Measurements from ENCODE around the gene KCNK3. TPM values are rescaled to one million over a fixed set of nuclear protein-coding genes. Genes with fewer than 3 reads are reported as not detected.

Gene KCNK3
- total and polyA plus RNA-seq, 10 of the 15 experiments (the other 5 are each of a cell fraction or from before 2014, with no cell fraction given): 0.13 TPM; not detected in 9

DNA sequence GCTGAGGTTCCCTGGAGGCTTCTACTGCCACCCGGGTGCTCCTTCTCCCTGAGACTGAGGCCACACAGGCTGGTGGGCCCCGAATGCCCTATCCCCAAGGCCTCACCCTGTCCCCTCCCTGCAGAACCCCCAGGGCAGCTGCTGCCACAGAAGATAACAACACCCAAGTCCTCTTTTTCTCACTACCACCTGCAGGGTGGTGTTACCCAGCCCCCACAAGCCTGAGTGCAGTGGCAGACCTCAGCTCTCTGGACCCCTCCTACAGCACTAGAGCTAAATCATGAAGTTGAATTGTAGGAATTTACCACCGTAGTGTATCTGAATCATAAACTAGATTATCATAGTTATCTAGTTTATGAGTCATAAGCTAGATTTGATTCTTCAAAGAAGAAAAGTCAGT, 86.0 kb downstream of the KCNK3 start:
- BruUV-seq (replicated peaks): no TSS peak
- Histone ChIP-seq H3K79me2 (ENCODE audit: control insufficient read depth, insufficient read depth, low read length) (no peaks in the 10 kb centered on the region), H3K27me3 (replicated peaks in 1 of 2; ENCODE audit: control insufficient read depth in 2 of 2, insufficient read depth in 2 of 2, low read length in 1 of 2) (no peaks in the 10 kb centered on the region), H3K9me3 (replicated peaks; ENCODE audit: control insufficient read depth, insufficient read depth, low read length) (no peaks in the 10 kb centered on the region), H3K36me3 (ENCODE audit: control insufficient read depth in 2 of 2, insufficient read depth in 2 of 2, low read length in 1 of 2) (peaks cover 14 to 23% of the 10 kb centered on the region in 2 experiments; a peak in 3 of 4 replicates), H3K4me3 (no peak overlapping the region), H3K4me2 (ENCODE audit: control insufficient read depth, insufficient read depth) (no peak overlapping the region), H2AFZ (ENCODE audit: control insufficient read depth, low read depth, low read length) (no peak overlapping the region), H4K20me1 (ENCODE audit: control insufficient read depth, insufficient read depth) (no peaks in the 10 kb centered on the region), H3K27ac (ENCODE audit: control insufficient read depth, insufficient read depth) (no peak overlapping the region), H3K4me1 (ENCODE audit: control insufficient read depth, insufficient read depth, low read length) (no peaks in the 10 kb centered on the region), H3K9ac (ENCODE audit: control insufficient read depth, insufficient read depth, low read length) (no peak overlapping the region)
- 80% methylated on average over 3 of the region's 3 CpGs for WGBS (ENCODE audit: insufficient coverage, insufficient replicate concordance, low lambda C conversion rate, missing lambda C conversion rate)
- intact Hi-C loops (cut with micrococcal nuclease; ENCODE audit: unreplicated experiment) (no loop called here), in situ Hi-C loops (cut with MboI) (no loop called here)
- POLR2A ChIA-PET: no interaction called here
- ATAC-seq (no peak), DNase-seq (ENCODE audit: low read depth, low spot score) (no peak), FAIRE-seq (no peak)
- CTCF ChIA-PET: interaction anchor here (1.5 kb wide), 1 partner anchor 9 kb away, joined by 4 read pairs; no protein-coding TSS in a partner anchor
- SMC1A ChIA-PET (ENCODE audit: uncharacterized antibody, unreplicated experiment): no interaction called here
- TF ChIP-seq HDGF (IDR thresholded peaks at IDR 0.05) (no peak), RAD51 (IDR thresholded peaks at IDR 0.05) (no peak), SIX5 (IDR thresholded peaks at IDR 0.05; ENCODE audit: low read depth, low read length, severe bottlenecking) (no peak)
- RAD21 ChIA-PET (ENCODE audit: unreplicated experiment): no interaction called here

DNA sequence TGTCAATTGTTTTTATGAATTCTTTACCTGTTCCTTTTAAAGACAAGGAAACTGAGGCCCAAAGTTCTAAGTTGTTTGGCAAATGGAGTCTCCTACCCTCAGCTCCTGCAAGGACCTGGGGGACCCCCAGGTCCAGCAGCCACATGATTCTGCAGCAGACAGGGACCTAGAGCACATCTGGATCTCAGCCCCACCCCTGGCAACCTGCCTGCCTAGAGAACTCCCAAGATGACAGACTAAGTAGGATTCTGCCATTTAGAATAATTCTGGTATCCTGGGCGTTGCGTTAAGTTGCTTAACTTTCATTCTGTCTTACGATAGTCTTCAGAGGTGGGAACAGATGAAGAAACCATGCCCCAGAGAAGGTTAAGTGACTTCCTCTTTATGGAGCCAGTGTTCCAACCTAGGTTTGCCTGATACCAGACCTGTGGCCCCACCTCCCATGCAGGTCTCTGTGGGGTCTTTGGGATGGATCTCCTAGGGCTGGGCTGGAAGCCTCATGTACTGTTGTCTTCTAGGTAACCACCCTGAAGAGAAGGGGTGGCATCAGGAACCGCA, 87.8 kb downstream of the KCNK3 start:
- BruUV-seq (replicated peaks): no TSS peak
- Histone ChIP-seq H3K36me3 (ENCODE audit: control insufficient read depth in 2 of 2, insufficient read depth in 2 of 2, low read length in 1 of 2) (peaks cover 12 to 19% of the 10 kb centered on the region in 2 experiments; a peak in 3 of 4 replicates), H3K4me3 (no peak overlapping the region), H3K9me3 (replicated peaks; ENCODE audit: control insufficient read depth, insufficient read depth, low read length) (no peaks in the 10 kb centered on the region), H3K4me1 (ENCODE audit: control insufficient read depth, insufficient read depth, low read length) (peaks cover 2% of the 10 kb centered on the region; the same call in 1 of the 2 replicates), H3K9ac (ENCODE audit: control insufficient read depth, insufficient read depth, low read length) (no peak overlapping the region), H3K79me2 (ENCODE audit: control insufficient read depth, insufficient read depth, low read length) (no peaks in the 10 kb centered on the region), H3K4me2 (ENCODE audit: control insufficient read depth, insufficient read depth) (no peak overlapping the region), H3K27me3 (replicated peaks in 1 of 2; ENCODE audit: control insufficient read depth in 2 of 2, insufficient read depth in 2 of 2, low read length in 1 of 2) (no peaks in the 10 kb centered on the region), H2AFZ (ENCODE audit: control insufficient read depth, low read depth, low read length) (no peak overlapping the region), H3K27ac (ENCODE audit: control insufficient read depth, insufficient read depth) (no peak overlapping the region), H4K20me1 (ENCODE audit: control insufficient read depth, insufficient read depth) (no peaks in the 10 kb centered on the region)
- ChIA-PET CTCF (no interaction called here), RAD21 (ENCODE audit: unreplicated experiment) (no interaction called here), SMC1A (ENCODE audit: uncharacterized antibody, unreplicated experiment) (no interaction called here), POLR2A (no interaction called here)
- TF ChIP-seq FOXK2 (IDR thresholded peaks at IDR 0.05) (no peak), ZNF24 (IDR thresholded peaks at IDR 0.05) (no peak), TCF12 (IDR thresholded peaks at IDR 0.05; ENCODE audit: low read depth, low read length) (no peak), JUNB (IDR thresholded peaks at IDR 0.05) (no peak)
- no peak for FAIRE-seq
- intact Hi-C loops (cut with micrococcal nuclease; ENCODE audit: unreplicated experiment) (no loop called here), in situ Hi-C loops (cut with MboI) (no loop called here)
- no peak for DNase-seq (ENCODE audit: low read depth, low spot score)
- ATAC-seq: no peak
- 92% methylated on average over 4 of the region's 4 CpGs for WGBS (ENCODE audit: insufficient coverage, insufficient replicate concordance, low lambda C conversion rate, missing lambda C conversion rate)

Small RNA genes within 50 kb of the gene (small RNA-seq; reads per million reads assigned to genes)
- gene AC015977.1: not detected

Other genes with a start within 250 kb of the KCNK3 start
- under 0.01 and 0.05 TPM in 2 replicates for gene OTOF, start 214.6 kb upstream of the KCNK3 start, total RNA-seq (2014; rRNA removed)
- not detected in 2 replicates for gene OTOF, start 214.6 kb upstream of the KCNK3 start, total RNA-seq (2014; rRNA removed; fragmentation: Illumina TruSeq; extraction: Trizol)
- gene OTOF, start 214.6 kb upstream of the KCNK3 start, total RNA-seq (2021): 0.29 TPM in 1 of 2 replicates, not detected in the other
- 0.03 and 0.07 TPM in 2 replicates for gene OTOF, start 214.6 kb upstream of the KCNK3 start, polyA plus RNA-seq (2011; rRNA removed)
- gene OTOF, start 214.6 kb upstream of the KCNK3 start, polyA plus RNA-seq (2014; fragmentation: Illumina TruSeq; extraction: Trizol): 0.07 TPM in 1 of 2 replicates, not detected in the other
- not detected for gene OTOF, start 214.6 kb upstream of the KCNK3 start, polyA plus RNA-seq (2014; fragmentation: Nextera tagmentation; extraction: Ambion mirVana)
- gene OTOF, start 214.6 kb upstream of the KCNK3 start, polyA plus RNA-seq (2014; rRNA removed): 0.14 and 0.31 TPM in 2 replicates
- not detected for gene OTOF, start 214.6 kb upstream of the KCNK3 start, polyA plus RNA-seq (2016; fragmentation: Nextera tagmentation; extraction: Ambion mirVana)
- gene CIB4, start 51.4 kb upstream of the KCNK3 start, total RNA-seq (2014; rRNA removed): not detected in 2 replicates
- not detected in 2 replicates for gene CIB4, start 51.4 kb upstream of the KCNK3 start, total RNA-seq (2014; rRNA removed; fragmentation: Illumina TruSeq; extraction: Trizol)
- not detected in 2 replicates for gene CIB4, start 51.4 kb upstream of the KCNK3 start, total RNA-seq (2021)
- not detected in 2 replicates for gene CIB4, start 51.4 kb upstream of the KCNK3 start, polyA plus RNA-seq (2011; rRNA removed)
- gene CIB4, start 51.4 kb upstream of the KCNK3 start, polyA plus RNA-seq (2014; fragmentation: Illumina TruSeq; extraction: Trizol): not detected in 2 replicates
- not detected for gene CIB4, start 51.4 kb upstream of the KCNK3 start, polyA plus RNA-seq (2014; fragmentation: Nextera tagmentation; extraction: Ambion mirVana)
- gene CIB4, start 51.4 kb upstream of the KCNK3 start, polyA plus RNA-seq (2014; rRNA removed): not detected in 2 replicates
- gene CIB4, start 51.4 kb upstream of the KCNK3 start, polyA plus RNA-seq (2016; fragmentation: Nextera tagmentation; extraction: Ambion mirVana): not detected
- 9.8 and 10.5 TPM in 2 replicates for gene SLC35F6, start 71.6 kb downstream of the KCNK3 start, total RNA-seq (2014; rRNA removed)
- 6.0 and 6.1 TPM in 2 replicates for gene SLC35F6, start 71.6 kb downstream of the KCNK3 start, total RNA-seq (2014; rRNA removed; fragmentation: Illumina TruSeq; extraction: Trizol)
- 9.8 and 10.1 TPM in 2 replicates for gene SLC35F6, start 71.6 kb downstream of the KCNK3 start, total RNA-seq (2021)
- gene SLC35F6, start 71.6 kb downstream of the KCNK3 start, polyA plus RNA-seq (2011; rRNA removed): 2.8 and 5.3 TPM in 2 replicates
- 3.4 and 6.0 TPM in 2 replicates for gene SLC35F6, start 71.6 kb downstream of the KCNK3 start, polyA plus RNA-seq (2014; fragmentation: Illumina TruSeq; extraction: Trizol)
- 1 to 10 TPM; 4.0 to 9.6 TPM for gene SLC35F6, start 71.6 kb downstream of the KCNK3 start, polyA plus RNA-seq (2014; fragmentation: Nextera tagmentation; extraction: Ambion mirVana)
- gene SLC35F6, start 71.6 kb downstream of the KCNK3 start, polyA plus RNA-seq (2014; rRNA removed): 7.4 and 7.6 TPM in 2 replicates
- gene SLC35F6, start 71.6 kb downstream of the KCNK3 start, polyA plus RNA-seq (2016; fragmentation: Nextera tagmentation; extraction: Ambion mirVana): 1 to 10 TPM; 8.6 to 9.3 TPM
- gene CENPA, start 93.3 kb downstream of the KCNK3 start, total RNA-seq (2014; rRNA removed): 32.4 and 33.7 TPM in 2 replicates
- 34.4 and 36.0 TPM in 2 replicates for gene CENPA, start 93.3 kb downstream of the KCNK3 start, total RNA-seq (2014; rRNA removed; fragmentation: Illumina TruSeq; extraction: Trizol)
- gene CENPA, start 93.3 kb downstream of the KCNK3 start, total RNA-seq (2021): 32.1 and 33.7 TPM in 2 replicates
- 42.7 and 46.5 TPM in 2 replicates for gene CENPA, start 93.3 kb downstream of the KCNK3 start, polyA plus RNA-seq (2011; rRNA removed)
- 35.9 and 39.0 TPM in 2 replicates for gene CENPA, start 93.3 kb downstream of the KCNK3 start, polyA plus RNA-seq (2014; fragmentation: Illumina TruSeq; extraction: Trizol)
- gene CENPA, start 93.3 kb downstream of the KCNK3 start, polyA plus RNA-seq (2014; fragmentation: Nextera tagmentation; extraction: Ambion mirVana): 10 to 100 TPM in 1 of 2 experiments, 1 to 10 TPM in 1; 8.1 to 19.0 TPM
- 38.7 and 40.4 TPM in 2 replicates for gene CENPA, start 93.3 kb downstream of the KCNK3 start, polyA plus RNA-seq (2014; rRNA removed)
- gene CENPA, start 93.3 kb downstream of the KCNK3 start, polyA plus RNA-seq (2016; fragmentation: Nextera tagmentation; extraction: Ambion mirVana): 10 to 100 TPM; 52.5 to 66.6 TPM
- gene DPYSL5, start 155.4 kb downstream of the KCNK3 start, total RNA-seq (2014; rRNA removed): not detected in 2 replicates
- not detected in 2 replicates for gene DPYSL5, start 155.4 kb downstream of the KCNK3 start, total RNA-seq (2014; rRNA removed; fragmentation: Illumina TruSeq; extraction: Trizol)
- gene DPYSL5, start 155.4 kb downstream of the KCNK3 start, total RNA-seq (2021): not detected in 2 replicates
- not detected in 2 replicates for gene DPYSL5, start 155.4 kb downstream of the KCNK3 start, polyA plus RNA-seq (2011; rRNA removed)
- not detected in 2 replicates for gene DPYSL5, start 155.4 kb downstream of the KCNK3 start, polyA plus RNA-seq (2014; fragmentation: Illumina TruSeq; extraction: Trizol)
- not detected for gene DPYSL5, start 155.4 kb downstream of the KCNK3 start, polyA plus RNA-seq (2014; fragmentation: Nextera tagmentation; extraction: Ambion mirVana)
- not detected in 2 replicates for gene DPYSL5, start 155.4 kb downstream of the KCNK3 start, polyA plus RNA-seq (2014; rRNA removed)
- not detected for gene DPYSL5, start 155.4 kb downstream of the KCNK3 start, polyA plus RNA-seq (2016; fragmentation: Nextera tagmentation; extraction: Ambion mirVana)